GM23248 (cell line): ENCODE data around the gene CCDC192.

Source experiments
- EZH2 ChIP-seq: fragments of 200-600 bp; sonication (generic); IDR thresholded peaks from 2 replicates; pipeline ENCODE4 v1.6.1; 2018; ENCODE audit warnings: antibody characterized with exemption, mild to moderate bottlenecking; ENCODE audit not compliant: insufficient read depth, poor library complexity, severe bottlenecking
- EZH2phosphoT487 ChIP-seq: fragments of 200-600 bp; sonication (generic); IDR thresholded peaks from 2 replicates; pipeline ENCODE4 v1.6.1; 2018; ENCODE audit warnings: antibody characterized with exemption, moderate library complexity, mild to moderate bottlenecking, low read depth; ENCODE audit not compliant: insufficient read depth

DNA sequence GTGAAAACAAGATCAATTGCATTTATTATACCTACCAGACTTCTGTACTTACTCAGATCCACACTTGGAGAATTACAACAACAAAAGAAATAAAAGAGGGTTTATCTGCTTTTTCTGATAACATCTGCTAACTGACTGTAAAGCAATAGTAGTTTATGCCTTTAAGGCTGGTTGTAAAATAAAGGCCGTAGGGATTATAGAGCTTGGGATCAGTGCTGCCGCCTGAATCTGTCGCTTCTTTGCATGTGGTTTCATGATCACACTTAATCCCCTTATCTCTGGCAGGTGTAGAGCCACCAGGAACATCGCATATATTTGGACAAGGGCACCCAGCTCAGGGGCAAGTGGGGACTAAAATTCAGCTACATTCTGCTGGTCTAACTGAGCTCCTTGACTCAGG is 146.7 kb downstream of the CCDC192 start:
- no peak for TF ChIP-seq EZH2
- TF ChIP-seq EZH2phosphoT487, result no peak
